GM18870 (cell line): ENCODE results near the gene KRTAP19-8.

Source experiments
- ATAC-seq: cut with Tn5 transposase; IDR thresholded peaks from one replicate; pipeline ENCODE4 v1.9.1; 2021; ENCODE audit warnings: moderate library complexity; ENCODE audit not compliant: unreplicated experiment

The KRTAP19-8 gene

GRCh38 chr21:31012133-31013089 lies 25.9 kb downstream of the KRTAP19-8 start:
- ATAC-seq = no peak

GRCh38 chr21:31011412-31011811 lies 26.9 kb downstream of the KRTAP19-8 start:
- no peak for ATAC-seq

- no peak for ATAC-seq
Measured at GRCh38 chr21:31008355-31008754, 29.9 kb downstream of the KRTAP19-8 start.

GRCh38 chr21:31005019-31005418 lies 33.3 kb downstream of the KRTAP19-8 start:
- ATAC-seq = no peak

- no peak for ATAC-seq
Measured at GRCh38 chr21:31003471-31003870, 34.8 kb downstream of the KRTAP19-8 start.

GRCh38 chr21:30997541-30997940 lies 40.7 kb downstream of the KRTAP19-8 start:
- ATAC-seq = no peak

GRCh38 chr21:30996728-30997127 lies 41.5 kb downstream of the KRTAP19-8 start:
- ATAC-seq = no peak

- no peak for ATAC-seq
Measured at GRCh38 chr21:30994932-30995331, 43.3 kb downstream of the KRTAP19-8 start.

GRCh38 chr21:30990514-30991262 lies 47.6 kb downstream of the KRTAP19-8 start:
- no peak for ATAC-seq

GRCh38 chr21:30988706-30989105 lies 49.6 kb downstream of the KRTAP19-8 start:
- ATAC-seq = no peak
